ENCODE data around the gene ABCC1. TPM values are rescaled to one million over a fixed set of nuclear protein-coding genes. Genes with fewer than 3 reads are reported as not detected.

Gene ABCC1
- total RNA-seq, 2 experiments from 2014 or later, result 40.3 to 41.0 TPM

DNA sequence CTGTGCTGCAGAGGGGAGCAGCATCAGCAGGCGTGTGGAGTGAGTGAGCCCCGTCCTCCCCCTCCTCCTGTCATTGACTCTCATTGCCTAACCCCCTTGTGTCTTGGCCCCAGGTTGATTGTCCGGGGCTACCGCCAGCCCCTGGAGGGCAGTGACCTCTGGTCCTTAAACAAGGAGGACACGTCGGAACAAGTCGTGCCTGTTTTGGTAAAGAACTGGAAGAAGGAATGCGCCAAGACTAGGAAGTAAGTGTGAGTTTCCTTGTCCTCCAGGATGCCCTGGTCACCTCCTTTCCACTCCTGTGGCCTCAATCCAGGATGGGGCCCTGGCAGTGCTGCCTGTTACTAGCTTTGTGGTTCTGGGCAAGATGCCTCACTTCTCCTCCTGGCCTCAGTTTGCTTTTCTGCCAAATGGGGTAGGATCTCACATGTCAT, 87.0 kb downstream of the ABCC1 start:
- Mint-ChIP-seq H3K36me3 (ENCODE audit: low read depth) (peaks cover 36% of the 10 kb centered on the region), H3K4me1 (ENCODE audit: low read depth) (peaks cover 28% of the 10 kb centered on the region), H3K9me3 (no peaks in the 10 kb centered on the region), H3K27me3 (ENCODE audit: low read depth) (no peaks in the 10 kb centered on the region), H3K27ac (no peak overlapping the region), H3K4me3 (no peak overlapping the region)
- CTCF ChIA-PET, result interaction anchor here (0.7 to 1.0 kb wide), 2 partner anchors 16 to 90 kb away, joined by 3 to 5 read pairs; no protein-coding TSS in a partner anchor
- intact Hi-C loops (cut with micrococcal nuclease), result no loop called here
- DNase-seq, result no peak

DNA sequence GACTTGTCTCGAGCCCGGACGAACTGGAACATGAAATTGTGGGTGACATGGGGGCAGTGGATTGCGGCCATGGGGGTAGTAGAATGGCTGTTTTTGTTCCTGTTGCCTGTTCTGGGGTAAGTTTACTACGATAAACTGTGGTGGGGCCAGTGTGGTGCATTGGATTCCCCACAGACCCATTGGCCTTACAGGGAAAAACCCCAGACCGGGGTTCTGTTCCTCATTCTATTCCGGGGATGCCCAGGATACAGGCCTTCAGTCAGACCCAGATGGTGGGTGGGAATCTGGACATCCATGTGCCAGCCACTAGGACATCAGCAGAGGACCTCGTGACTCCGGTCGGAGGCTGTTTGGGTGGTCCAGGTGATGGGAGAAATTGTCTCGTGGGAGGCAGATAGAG, 88.1 kb downstream of the ABCC1 start:
- Mint-ChIP-seq H3K9me3 (no peaks in the 10 kb centered on the region), H3K4me1 (ENCODE audit: low read depth) (peaks cover 25% of the 10 kb centered on the region), H3K36me3 (ENCODE audit: low read depth) (peaks cover 40% of the 10 kb centered on the region), H3K4me3 (no peak overlapping the region), H3K27me3 (ENCODE audit: low read depth) (no peaks in the 10 kb centered on the region), H3K27ac (no peak overlapping the region)
- CTCF ChIA-PET, result no interaction called here
- DNase-seq, result no peak
- intact Hi-C loops (cut with micrococcal nuclease), result no loop called here

- no peaks in the 10 kb centered on the region for H3K9me3 Mint-ChIP-seq
- peaks cover 40% of the 10 kb centered on the region for H3K36me3 Mint-ChIP-seq (ENCODE audit: low read depth)
- no peak overlapping the region for H3K27ac Mint-ChIP-seq
- no peak for DNase-seq
- no peak overlapping the region for H3K4me3 Mint-ChIP-seq
- CTCF ChIA-PET, result no interaction called here
- H3K27me3 Mint-ChIP-seq (ENCODE audit: low read depth), result no peaks in the 10 kb centered on the region
- peaks cover 21% of the 10 kb centered on the region for H3K4me1 Mint-ChIP-seq (ENCODE audit: low read depth)
- intact Hi-C loops (cut with micrococcal nuclease), result no loop called here
Observed at GRCh38 chr16:16037970-16038369, 88.6 kb downstream of the ABCC1 start.

DNA sequence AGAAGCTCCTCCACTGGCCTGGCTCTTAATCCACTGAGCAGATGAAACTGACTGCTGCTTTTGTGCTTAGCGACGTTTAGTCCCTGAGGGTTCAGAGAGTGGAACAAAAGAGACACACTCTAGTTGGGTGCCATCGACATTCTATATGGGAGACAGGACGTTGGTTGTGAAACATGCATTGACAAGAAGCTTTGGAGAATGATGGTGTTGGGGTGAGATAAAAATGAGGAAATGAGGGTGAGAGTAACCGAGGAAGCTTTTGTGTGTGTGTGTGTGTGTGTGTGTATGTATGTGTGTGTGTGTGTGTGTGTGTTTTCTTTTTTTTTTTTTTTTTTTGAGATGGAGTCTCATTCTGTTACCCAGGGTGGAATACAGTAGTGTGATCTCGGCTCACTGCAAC, 89.5 kb downstream of the ABCC1 start:
- no peaks in the 10 kb centered on the region for H3K27me3 Mint-ChIP-seq (ENCODE audit: low read depth)
- H3K27ac Mint-ChIP-seq, result no peak overlapping the region
- CTCF ChIA-PET, result no interaction called here
- H3K36me3 Mint-ChIP-seq (ENCODE audit: low read depth), result peaks cover 36% of the 10 kb centered on the region
- H3K4me3 Mint-ChIP-seq, result no peak overlapping the region
- intact Hi-C loops (cut with micrococcal nuclease), result no loop called here
- H3K4me1 Mint-ChIP-seq (ENCODE audit: low read depth), result peaks cover 12% of the 10 kb centered on the region
- no peak for DNase-seq
- H3K9me3 Mint-ChIP-seq, result no peaks in the 10 kb centered on the region

DNA sequence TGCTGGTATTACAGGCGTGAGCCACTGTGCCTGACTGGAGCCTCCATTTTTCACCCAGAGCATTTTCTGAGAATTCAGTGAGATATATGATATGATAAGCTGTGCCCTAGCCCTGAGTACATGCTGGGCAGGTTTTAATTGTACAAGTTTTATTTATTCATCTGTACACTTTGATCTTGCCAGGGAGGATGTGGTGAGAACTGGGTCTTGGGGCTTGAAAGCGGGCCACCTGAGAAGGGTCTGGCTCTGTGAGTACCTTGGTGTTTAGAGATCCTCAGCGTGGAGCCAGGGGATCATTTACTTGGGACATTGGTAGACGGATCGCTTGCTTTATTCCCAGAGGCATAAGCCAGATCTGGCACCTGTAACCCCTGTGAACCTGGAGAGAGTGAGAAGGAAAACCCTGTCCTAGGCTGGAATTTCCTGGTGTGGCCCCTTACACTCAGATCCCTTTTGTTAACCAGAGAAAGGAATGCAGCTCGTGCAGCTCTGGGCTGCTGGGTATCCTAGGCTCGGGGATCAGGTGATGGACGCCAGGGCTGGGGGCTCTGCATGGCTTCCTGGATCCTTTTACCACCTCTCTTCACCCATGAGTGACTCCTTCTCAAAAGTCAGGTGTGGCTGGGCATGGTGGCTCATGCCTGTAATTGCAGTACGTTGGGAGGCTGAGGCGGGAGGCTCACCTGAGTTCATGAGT, 91.9 kb downstream of the ABCC1 start:
- peaks cover 17% of the 10 kb centered on the region for H3K4me1 Mint-ChIP-seq (ENCODE audit: low read depth)
- no peaks in the 10 kb centered on the region for H3K27me3 Mint-ChIP-seq (ENCODE audit: low read depth)
- H3K4me3 Mint-ChIP-seq, result no peak overlapping the region
- H3K9me3 Mint-ChIP-seq, result no peaks in the 10 kb centered on the region
- CTCF ChIA-PET, result interaction anchor here (0.6 kb wide), 2 partner anchors 86 to 204 kb away, joined by 3 to 4 read pairs; no protein-coding TSS in a partner anchor
- peaks cover 48% of the 10 kb centered on the region for H3K36me3 Mint-ChIP-seq (ENCODE audit: low read depth)
- no peak for DNase-seq
- intact Hi-C loops (cut with micrococcal nuclease), result no loop called here
- H3K27ac Mint-ChIP-seq, result no peak overlapping the region

- CTCF ChIA-PET, result interaction anchor here (0.6 kb wide), 1 partner anchor 205 kb away, joined by 3 read pairs; no protein-coding TSS in a partner anchor
- Mint-ChIP-seq H3K27ac (no peak overlapping the region), H3K4me1 (ENCODE audit: low read depth) (peaks cover 17% of the 10 kb centered on the region), H3K36me3 (ENCODE audit: low read depth) (peaks cover 43% of the 10 kb centered on the region), H3K27me3 (ENCODE audit: low read depth) (no peaks in the 10 kb centered on the region), H3K4me3 (no peak overlapping the region), H3K9me3 (no peaks in the 10 kb centered on the region)
- DNase-seq, result no peak
- intact Hi-C loops (cut with micrococcal nuclease), result no loop called here
Observed at GRCh38 chr16:16042076-16042475, 92.7 kb downstream of the ABCC1 start.

DNA sequence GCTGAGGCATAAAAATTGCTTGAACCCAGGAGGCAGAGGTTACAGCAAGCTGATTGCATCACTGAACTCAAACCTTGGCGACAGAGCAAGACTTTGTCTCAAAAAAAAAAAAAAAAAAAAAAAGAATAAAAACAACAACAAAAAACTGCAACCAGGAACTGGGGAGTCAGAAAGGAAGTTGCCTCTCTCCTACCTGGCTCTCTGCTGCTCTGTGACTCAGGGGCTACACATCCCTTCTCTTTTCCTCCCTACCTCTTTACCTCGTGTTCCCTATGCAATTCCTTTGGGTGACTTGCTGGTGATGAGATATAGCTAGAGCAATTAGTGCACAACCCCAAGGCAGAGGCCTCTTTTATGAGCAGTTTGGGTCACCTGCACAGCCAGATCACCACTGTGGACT, 95.9 kb downstream of the ABCC1 start:
- Mint-ChIP-seq H3K4me1 (ENCODE audit: low read depth) (peaks cover 9% of the 10 kb centered on the region), H3K27me3 (ENCODE audit: low read depth) (no peaks in the 10 kb centered on the region), H3K9me3 (no peaks in the 10 kb centered on the region), H3K27ac (no peak overlapping the region), H3K4me3 (no peak overlapping the region), H3K36me3 (ENCODE audit: low read depth) (peaks cover 44% of the 10 kb centered on the region)
- no peak for DNase-seq
- intact Hi-C loops (cut with micrococcal nuclease), result no loop called here
- CTCF ChIA-PET, result interaction anchor here (0.6 to 1.1 kb wide), 3 partner anchors 14 to 528 kb away, joined by 3 to 4 read pairs (median 4); no protein-coding TSS in a partner anchor

DNA sequence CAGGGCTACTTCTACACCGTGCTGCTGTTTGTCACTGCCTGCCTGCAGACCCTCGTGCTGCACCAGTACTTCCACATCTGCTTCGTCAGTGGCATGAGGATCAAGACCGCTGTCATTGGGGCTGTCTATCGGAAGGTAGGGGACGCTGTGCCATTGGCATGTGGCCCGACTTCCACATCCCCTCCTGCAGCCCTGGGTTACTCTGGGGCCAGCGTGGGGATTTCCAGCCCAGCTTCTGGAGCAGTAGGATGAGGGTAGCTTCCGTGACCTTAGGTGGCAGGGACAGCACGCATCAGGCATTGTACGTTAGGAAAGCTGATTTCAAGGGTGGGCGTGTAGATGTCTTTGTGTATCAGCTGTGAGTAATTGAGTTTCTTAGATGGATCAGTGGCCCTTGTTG, 96.5 kb downstream of the ABCC1 start:
- H3K36me3 Mint-ChIP-seq (ENCODE audit: low read depth), result peaks cover 45% of the 10 kb centered on the region
- CTCF ChIA-PET, result interaction anchor here (0.7 to 1.3 kb wide), 3 partner anchors 11 to 99 kb away, joined by 3 to 4 read pairs (median 3); no protein-coding TSS in a partner anchor
- H3K27ac Mint-ChIP-seq, result no peak overlapping the region
- peak; percentile 32 for DNase-seq
- H3K4me1 Mint-ChIP-seq (ENCODE audit: low read depth), result peaks cover 9% of the 10 kb centered on the region
- H3K9me3 Mint-ChIP-seq, result no peaks in the 10 kb centered on the region
- intact Hi-C loops (cut with micrococcal nuclease), result no loop called here
- H3K4me3 Mint-ChIP-seq, result no peak overlapping the region
- no peaks in the 10 kb centered on the region for H3K27me3 Mint-ChIP-seq (ENCODE audit: low read depth)

DNA sequence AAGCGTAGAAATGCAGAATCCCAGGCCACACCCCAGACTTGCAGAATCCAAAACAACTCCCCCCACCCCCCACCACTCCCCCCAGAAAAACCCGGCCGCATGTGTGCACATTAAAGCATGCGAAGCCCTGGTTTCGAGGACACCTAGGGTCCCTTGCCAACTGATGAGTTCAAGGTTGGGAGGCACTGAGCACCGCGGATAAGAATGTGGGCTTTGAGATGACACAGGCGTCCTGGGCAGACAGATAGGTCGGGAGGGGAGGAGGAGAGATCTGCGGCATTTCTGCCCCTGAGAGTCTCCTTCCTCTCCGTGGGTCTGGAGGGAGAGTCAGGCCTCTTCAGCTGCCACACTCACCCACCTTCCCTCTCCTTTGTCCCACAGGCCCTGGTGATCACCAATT, 98.3 kb downstream of the ABCC1 start:
- DNase-seq, result no peak
- CTCF ChIA-PET, result no interaction called here
- intact Hi-C loops (cut with micrococcal nuclease), result no loop called here
- Mint-ChIP-seq H3K9me3 (no peaks in the 10 kb centered on the region), H3K27ac (no peak overlapping the region), H3K36me3 (ENCODE audit: low read depth) (peaks cover 40% of the 10 kb centered on the region), H3K27me3 (ENCODE audit: low read depth) (no peaks in the 10 kb centered on the region), H3K4me1 (ENCODE audit: low read depth) (peaks cover 5% of the 10 kb centered on the region), H3K4me3 (no peak overlapping the region)

GRCh38 chr16:16048904-16049582, 99.6 kb downstream of the ABCC1 start:
- CTCF ChIA-PET, result interaction anchor here (0.6 kb wide), 1 partner anchor 179 kb away, joined by 4 read pairs; no protein-coding TSS in a partner anchor

GRCh38 chr16:16050106-16050505, 100.7 kb downstream of the ABCC1 start:
- Mint-ChIP-seq H3K4me3 (no peak overlapping the region), H3K9me3 (no peaks in the 10 kb centered on the region), H3K27me3 (ENCODE audit: low read depth) (no peaks in the 10 kb centered on the region), H3K36me3 (ENCODE audit: low read depth) (peaks cover 37% of the 10 kb centered on the region), H3K27ac (no peak overlapping the region), H3K4me1 (ENCODE audit: low read depth) (peaks cover 5% of the 10 kb centered on the region)
- intact Hi-C loops (cut with micrococcal nuclease), result no loop called here
- DNase-seq, result no peak
- CTCF ChIA-PET, result no interaction called here

More at GRCh38 chr16:16048904-16049582, 99.6 kb downstream of the ABCC1 start:
- peaks cover 39% of the 10 kb centered on the region for H3K36me3 Mint-ChIP-seq (ENCODE audit: low read depth)
- peaks cover 5% of the 10 kb centered on the region for H3K4me1 Mint-ChIP-seq (ENCODE audit: low read depth)
- no peak overlapping the region for H3K27ac Mint-ChIP-seq
- intact Hi-C loops (cut with micrococcal nuclease), result no loop called here
- no peak for DNase-seq
- H3K9me3 Mint-ChIP-seq, result no peaks in the 10 kb centered on the region
- H3K4me3 Mint-ChIP-seq, result no peak overlapping the region
- H3K27me3 Mint-ChIP-seq (ENCODE audit: low read depth), result no peaks in the 10 kb centered on the region

DNA sequence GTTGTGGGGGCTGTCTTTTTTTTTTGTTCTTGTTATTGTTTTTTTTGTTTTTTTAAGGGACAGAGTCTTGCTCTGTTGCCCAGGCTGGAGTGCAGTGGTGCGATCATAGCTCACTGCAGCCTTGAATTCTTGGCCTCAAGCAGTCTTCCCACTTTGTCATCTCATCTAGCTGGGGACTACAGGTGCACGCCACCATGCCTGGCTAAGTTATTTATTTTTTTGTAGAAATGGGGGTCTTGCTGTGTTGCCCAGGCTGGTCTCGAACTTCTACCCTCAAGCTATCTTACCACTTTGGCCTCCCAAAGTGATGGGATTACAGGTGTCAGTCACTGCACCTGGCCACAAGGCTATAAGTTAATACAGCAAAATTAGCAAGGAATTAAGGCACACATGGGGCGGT, 101.7 kb downstream of the ABCC1 start:
- CTCF ChIA-PET, result no interaction called here
- H3K4me1 Mint-ChIP-seq (ENCODE audit: low read depth), result no peaks in the 10 kb centered on the region
- H3K9me3 Mint-ChIP-seq, result no peaks in the 10 kb centered on the region
- H3K27ac Mint-ChIP-seq, result no peak overlapping the region
- peaks cover 35% of the 10 kb centered on the region for H3K36me3 Mint-ChIP-seq (ENCODE audit: low read depth)
- no peaks in the 10 kb centered on the region for H3K27me3 Mint-ChIP-seq (ENCODE audit: low read depth)
- no peak for DNase-seq
- intact Hi-C loops (cut with micrococcal nuclease), result no loop called here
- no peak overlapping the region for H3K4me3 Mint-ChIP-seq

- Mint-ChIP-seq H3K4me1 (ENCODE audit: low read depth) (no peaks in the 10 kb centered on the region), H3K27me3 (ENCODE audit: low read depth) (no peaks in the 10 kb centered on the region), H3K36me3 (ENCODE audit: low read depth) (peaks cover 36% of the 10 kb centered on the region), H3K27ac (no peak overlapping the region), H3K9me3 (no peaks in the 10 kb centered on the region), H3K4me3 (no peak overlapping the region)
- CTCF ChIA-PET, result interaction anchor here (0.8 kb wide), 1 partner anchor 178 kb away, joined by 3 read pairs; no protein-coding TSS in a partner anchor
- intact Hi-C loops (cut with micrococcal nuclease), result no loop called here
- no peak for DNase-seq
Observed at GRCh38 chr16:16052916-16053315, 103.5 kb downstream of the ABCC1 start.

All from activated naive CD4-positive, alpha-beta T cell treated with anti-CD3 and anti-CD28 coated beads for 36 hours (primary cell).